K562 (cell line): ENCODE data around the gene PGAP3. TPM values are rescaled to one million over a fixed set of nuclear protein-coding genes. Genes with fewer than 3 reads are reported as not detected.

Experiments
- BRD9 ChIP-seq: fragments of 450-650 bp; IDR thresholded peaks from 2 replicates; pipeline ENCODE4 v1.6.1; 2018; ENCODE audit warnings: low read depth; ENCODE audit not compliant: partially characterized antibody
- KLF6 ChIP-seq: fragments of 250-450 bp; sonication (Bioruptor Pico); IDR thresholded peaks from 2 replicates; pipeline ENCODE4 v1.4.0; 2020; ENCODE audit warnings: mild to moderate bottlenecking, moderate library complexity, borderline replicate concordance
- MED1 ChIP-seq: sonication (generic); formaldehyde crosslinking; IDR thresholded peaks from 2 replicates; pipeline ENCODE4 v1.8.1; 2023; ENCODE audit warnings: missing genetic modification reagents, borderline replicate concordance
- MGA ChIP-seq: fragments of 450-650 bp; IDR thresholded peaks from 2 replicates; pipeline ENCODE4 v1.6.1; 2016; ENCODE audit warnings: mild to moderate bottlenecking, moderate library complexity
- RFX1 ChIP-seq: fragments of 450-650 bp; IDR thresholded peaks from 2 replicates; pipeline ENCODE4 v1.6.1; 2016; ENCODE audit warnings: mild to moderate bottlenecking, moderate library complexity
- SAFB2 ChIP-seq: fragments of 200-400 bp; formaldehyde crosslinking; IDR thresholded peaks from 2 replicates; pipeline ENCODE4 v1.6.1; 2018; ENCODE audit warnings: borderline replicate concordance, low read length, low read depth, moderate library complexity; ENCODE audit not compliant: severe bottlenecking
- TCF3 ChIP-seq: sonication (generic); formaldehyde crosslinking; IDR thresholded peaks from 2 replicates; pipeline ENCODE4 v1.4.0; 2020; ENCODE audit warnings: mild to moderate bottlenecking, missing genetic modification reagents
- ZBTB5 ChIP-seq: fragments of 450-650 bp; IDR thresholded peaks from 2 replicates; pipeline ENCODE4 v1.6.1; 2017; ENCODE audit warnings: antibody characterized with exemption
- ZNF263 ChIP-seq: sonication (generic); formaldehyde crosslinking; IDR thresholded peaks from 2 replicates; pipeline ENCODE4 v1.8.0; 2022; ENCODE audit warnings: mild to moderate bottlenecking, missing genetic modification reagents, borderline replicate concordance
- ZNF512 ChIP-seq: IDR thresholded peaks from 2 replicates; pipeline ENCODE4 v1.6.1; 2016; ENCODE audit warnings: missing genetic modification characterization, missing compliant biosample characterization
- ZZZ3 ChIP-seq: fragments of 450-650 bp; IDR thresholded peaks from 2 replicates; pipeline ENCODE4 v1.6.1; 2016; ENCODE audit warnings: antibody characterized with exemption, mild to moderate bottlenecking, moderate library complexity
- polyA plus RNA-seq, 8 experiments: library from polyadenylated mRNA; depleted of rRNA in 4 of 8; stranded (reverse) in 5 of 8; unstranded in 3 of 8; fragments of >200 nt; fragmentation: Nextera tagmentation in 2 of 8; fragmentation: Illumina TruSeq in 1 of 8; extraction: Ambion mirVana in 2 of 8; extraction: Trizol in 1 of 8; gene quantifications; 2 replicates each; pipeline versions ENCODE4 v1.2.1 to v1.2.3, GENCODE V29; 2011 to 2014; ENCODE audit warnings: inconsistent platforms in 1 of 8, missing spikeins in 1 of 8
- total RNA-seq, 7 experiments: library from RNA; depleted of rRNA in 6 of 7; stranded (reverse); fragments of >200 nt in 6 of 7; fragmentation: Illumina TruSeq in 2 of 7; extraction: Trizol in 2 of 7; gene quantifications; 2 replicates each; pipeline versions ENCODE4 v1.2.1 to v1.2.3, GENCODE V29; 2011 to 2021; ENCODE audit warnings: low replicate concordance in 1 of 7

PGAP3 gene
- total and polyA plus RNA-seq, 9 of the 15 experiments (the other 6 are each of a cell fraction or from before 2014, with no cell fraction given): 0.38 to 9.4 (median 4.5) TPM

- TF ChIP-seq MGA (peak; percentile 91), RFX1 (no peak), SAFB2 (no peak), ZNF512 (tag) (peak; percentile 66), ZNF263 (CRISPR knock-in tag) (no peak), BRD9 (no peak), ZZZ3 (no peak), ZBTB5 (no peak), MED1 (no peak), TCF3 (CRISPR knock-in tag) (no peak), KLF6 (CRISPR knock-in tag) (no peak)
Measured at GRCh38 chr17:39667945-39668924, 19.6 kb downstream of the PGAP3 start, which contains the start of gene PNMT (continued).
